ENCODE data around the gene GEMIN8. TPM values are rescaled to one million over a fixed set of nuclear protein-coding genes. Genes with fewer than 3 reads are reported as not detected.

GEMIN8 gene
- total RNA-seq, 2 experiments from 2014 or later, result 17.4 to 17.5 TPM

- Mint-ChIP-seq H3K4me3 (no peak overlapping the region), H3K36me3 (ENCODE audit: low read depth) (no peaks in the 10 kb centered on the region), H3K27me3 (no peaks in the 10 kb centered on the region), H3K9me3 (no peaks in the 10 kb centered on the region), H3K27ac (no peak overlapping the region), H3K4me1 (no peaks in the 10 kb centered on the region)
- ChIA-PET CTCF (no interaction called here), POLR2A (no interaction called here)
- DNase-seq, result no peak
Observed at GRCh38 chrX:13965531-13965930, 64.2 kb downstream of the GEMIN8 start.

GRCh38 chrX:13956998-13957397, 72.7 kb downstream of the GEMIN8 start:
- ChIA-PET CTCF (no interaction called here), POLR2A (no interaction called here)
- Mint-ChIP-seq H3K4me1 (peaks cover 5% of the 10 kb centered on the region), H3K36me3 (ENCODE audit: low read depth) (no peaks in the 10 kb centered on the region), H3K27ac (no peak overlapping the region), H3K9me3 (peaks cover 2% of the 10 kb centered on the region), H3K4me3 (no peak overlapping the region), H3K27me3 (no peaks in the 10 kb centered on the region)
- no peak for DNase-seq

Other genes with a start within 250 kb of the GEMIN8 start
- not detected for gene GPM6B, start 212.8 kb downstream of the GEMIN8 start, total RNA-seq

All from activated CD4-positive, alpha-beta T cell treated with anti-CD3 and anti-CD28 coated beads, Interleukin-2, amount 10 ng/mL, durations not matched to agents 7 days and 5 days (primary cell).